Activated T-helper 1 cell treated with anti-CD3 and anti-CD28 coated beads, Interleukin-2, amount 50 U/mL, for 16 hours (primary cell): ENCODE results near the gene SPATA13.

Source experiments
- DNase-seq, 2 donors: peaks; one replicate each; pipeline ENCODE4 v3.0.0-alpha.2; 2020; ENCODE audit warnings: low read depth in 1 of 2, low spot score in 1 of 2

The SPATA13 gene

GRCh38 chr13:24221007-24221406, 60.5 kb downstream of the SPATA13 start:
- no peak for DNase-seq

GRCh38 chr13:24222756-24223155, 62.2 kb downstream of the SPATA13 start:
- no peak for DNase-seq

- DNase-seq, result no peak
Observed at GRCh38 chr13:24223341-24224231, 63.1 kb downstream of the SPATA13 start.

- DNase-seq, result no peak
Observed at GRCh38 chr13:24224232-24224680, 63.7 kb downstream of the SPATA13 start.

GRCh38 chr13:24225062-24225461, 64.5 kb downstream of the SPATA13 start:
- no peak for DNase-seq

GRCh38 chr13:24225930-24226329, 65.4 kb downstream of the SPATA13 start:
- DNase-seq, result no peak

GRCh38 chr13:24226762-24227161, 66.2 kb downstream of the SPATA13 start:
- DNase-seq, result no peak

- DNase-seq, result no peak
Observed at GRCh38 chr13:24228852-24229458, 68.4 kb downstream of the SPATA13 start.

- DNase-seq, result no peak
Observed at GRCh38 chr13:24230428-24231072, 70.0 kb downstream of the SPATA13 start.

GRCh38 chr13:24231377-24231776, 70.9 kb downstream of the SPATA13 start:
- DNase-seq, result no peak

- DNase-seq, result no peak
Observed at GRCh38 chr13:24232037-24232436, 71.5 kb downstream of the SPATA13 start.

- DNase-seq, result no peak
Observed at GRCh38 chr13:24232474-24232873, 72.0 kb downstream of the SPATA13 start.

GRCh38 chr13:24233351-24233901, 72.9 kb downstream of the SPATA13 start:
- DNase-seq, result no peak

GRCh38 chr13:24234200-24234915, 73.8 kb downstream of the SPATA13 start:
- no peak for DNase-seq

- DNase-seq, result no peak
Observed at GRCh38 chr13:24237356-24237755, 76.8 kb downstream of the SPATA13 start.

GRCh38 chr13:24241336-24241735, 80.8 kb downstream of the SPATA13 start:
- no peak for DNase-seq

- DNase-seq, result no peak
Observed at GRCh38 chr13:24242100-24242499, 81.6 kb downstream of the SPATA13 start.

- DNase-seq, result no peak
Observed at GRCh38 chr13:24243302-24243701, 82.8 kb downstream of the SPATA13 start.

GRCh38 chr13:24244802-24245201, 84.3 kb downstream of the SPATA13 start:
- DNase-seq, result no peak

- no peak for DNase-seq
Observed at GRCh38 chr13:24247016-24247415, 86.5 kb downstream of the SPATA13 start.

- DNase-seq, result no peak
Observed at GRCh38 chr13:24249624-24250023, 89.1 kb downstream of the SPATA13 start.
